K562 (cell line): ENCODE results near the gene LRP1B. TPM values are rescaled to one million over a fixed set of nuclear protein-coding genes. Genes with fewer than 3 reads are reported as not detected.

Experiments used
- ATAC-seq: fragments of 200-7000 bp; cut with Tn5 transposase; 3 replicates; pipeline ENCODE4 v1.9.1; 2020; ENCODE audit warnings: moderate library complexity
- BruUV-seq: library from RNA; stranded (reverse); fragments of 400-500 nt; replicated peaks from 2 replicates; lab custom pipeline; 2021; lab: Mats Ljungman, UMichigan
- CTCF ChIA-PET: fragments of 300-600 bp; formaldehyde crosslinking; extraction: SDS; loops from one replicate; lab custom pipeline; 2021; ENCODE audit warnings: low intra/inter-chr PET ratio; lab: Yijun Ruan, JAX
- POLR2A ChIA-PET: fragments of 300-600, 350-650 bp; sonication (Branson Sonifier 250); formaldehyde crosslinking; extraction: SDS; loops from one replicate; lab custom pipeline; 2021; ENCODE audit warnings: antibody characterized with exemption, inconsistent platforms; lab: Yijun Ruan, JAX
- DNase-seq, 4 experiments: peaks; one replicate each; pipeline versions ENCODE4 v3.0.0 to v3.0.0-alpha.2; 2011 to 2018; ENCODE audit warnings: low spot score in 3 of 4, mixed read lengths in 3 of 4; ENCODE audit errors: extremely low read depth in 1 of 4
- FAIRE-seq: peaks from 2 replicates; lab custom pipeline; 2011; peaks lifted over from hg19 to GRCh38; lab: Jason Lieb, UNC
- H2AFZ ChIP-seq: 2 replicates; pipeline ENCODE4 v1.6.0; 2011; ENCODE audit warnings: low read depth, low read length, control low read depth, inconsistent platforms
- H3K27ac ChIP-seq: fragments of 200-600 bp; 3 replicates; pipeline ENCODE4 v1.8.0; 2011; ENCODE audit warnings: low read depth, mild to moderate bottlenecking, control low read depth, inconsistent platforms, low read length, moderate library complexity, mixed read lengths; ENCODE audit errors: extremely low read depth
- H3K27me3 ChIP-seq, 2 experiments: fragments of 300-600 bp in 1 of 2; 2 replicates in 1 of 2; 3 replicates in 1 of 2; pipeline versions ENCODE4 v1.6.0 to v1.8.0; 2011; ENCODE audit warnings: inconsistent platforms in 2 of 2, low read length in 2 of 2, mild to moderate bottlenecking in 1 of 2, mixed read lengths in 1 of 2, moderate library complexity in 1 of 2; ENCODE audit not compliant: control insufficient read depth in 2 of 2, insufficient read depth in 2 of 2
- H3K36me3 ChIP-seq: fragments of 300-600 bp; 3 replicates; pipeline ENCODE4 v1.8.0; 2011; ENCODE audit warnings: mild to moderate bottlenecking, low read length, inconsistent platforms; ENCODE audit not compliant: control insufficient read depth, insufficient read depth
- H3K4me1 ChIP-seq, 2 experiments: fragments of 200-600 bp in 1 of 2; replicated peaks in 1 of 2; 2 replicates in 1 of 2; 3 replicates in 1 of 2; pipeline versions ENCODE4 v1.5.1 to v1.8.0; 2011; ENCODE audit warnings: inconsistent platforms in 2 of 2, low read length in 2 of 2, mild to moderate bottlenecking in 1 of 2, mixed read lengths in 1 of 2, moderate library complexity in 1 of 2; ENCODE audit not compliant: control insufficient read depth in 2 of 2, insufficient read depth in 2 of 2
- H3K4me2 ChIP-seq: 2 replicates; pipeline ENCODE4 v1.6.1; 2011; ENCODE audit warnings: low read length, control low read depth, inconsistent platforms, mixed read lengths; ENCODE audit not compliant: insufficient read depth
- H3K4me3 ChIP-seq: fragments of 200-600 bp; sonication (generic), shearing (Covaris generic); 2 replicates; pipeline ENCODE4 v1.5.1; 2016; ENCODE audit warnings: control low read depth, inconsistent platforms
- H3K79me2 ChIP-seq: fragments of 200-600 bp; 3 replicates; pipeline ENCODE4 v1.8.0; 2011; ENCODE audit warnings: low read length, inconsistent platforms; ENCODE audit not compliant: control insufficient read depth, insufficient read depth
- H3K9ac ChIP-seq, 2 experiments: 2 replicates each; pipeline versions ENCODE4 v1.6.0 to v1.6.1; 2011; ENCODE audit warnings: low read depth in 2 of 2, low read length in 2 of 2, control low read depth in 1 of 2, inconsistent platforms in 1 of 2, mild to moderate bottlenecking in 1 of 2, mixed read lengths in 1 of 2; ENCODE audit not compliant: insufficient read depth in 1 of 2
- H3K9me1 ChIP-seq: one replicate; pipeline ENCODE4 v1.6.0; 2011; ENCODE audit warnings: inconsistent platforms, mild to moderate bottlenecking, low read length, moderate library complexity; ENCODE audit not compliant: control insufficient read depth, insufficient read depth
- H3K9me3 ChIP-seq: replicated peaks from 2 replicates; pipeline ENCODE4 v1.5.1; 2011; ENCODE audit warnings: low read depth, low read length, inconsistent platforms; ENCODE audit not compliant: control insufficient read depth, insufficient read depth
- H4K20me1 ChIP-seq: replicated peaks from 2 replicates; pipeline ENCODE4 v1.6.1; 2011; ENCODE audit warnings: low read length, inconsistent platforms, mixed read lengths; ENCODE audit not compliant: control insufficient read depth, insufficient read depth
- BHLHE40 ChIP-seq: IDR thresholded peaks from 2 replicates; pipeline ENCODE4 v1.6.1; 2011; ENCODE audit warnings: low read length, improper control_type of control experiment
- BRF1 ChIP-seq: IDR thresholded peaks from 3 replicates; pipeline ENCODE4 v1.6.1; 2011; ENCODE audit warnings: borderline replicate concordance, mild to moderate bottlenecking; ENCODE audit not compliant: insufficient read length; ENCODE audit errors: extremely low read depth
- HMGN3 ChIP-seq: IDR thresholded peaks from 2 replicates; pipeline ENCODE4 v1.6.1; 2011; ENCODE audit warnings: borderline replicate concordance, low read depth, mild to moderate bottlenecking, mixed read lengths, low read length; ENCODE audit not compliant: insufficient read length; ENCODE audit errors: extremely low read depth
- KAT2B ChIP-seq: IDR thresholded peaks from one replicate; pipeline ENCODE4 v1.6.1; 2012; ENCODE audit warnings: low read depth, mild to moderate bottlenecking, control low read depth, inconsistent platforms, low read length, moderate library complexity
- MTA3 ChIP-seq: fragments of 450-650 bp; formaldehyde crosslinking; IDR thresholded peaks from 2 replicates; pipeline ENCODE4 v1.6.1; 2017; ENCODE audit warnings: mild to moderate bottlenecking, borderline replicate concordance
- NFYB ChIP-seq: IDR thresholded peaks from 2 replicates; pipeline ENCODE4 v1.6.1; 2011; ENCODE audit warnings: mild to moderate bottlenecking, moderate library complexity; ENCODE audit not compliant: insufficient read length; ENCODE audit errors: extremely low read depth
- PHF8 ChIP-seq: fragments of 200-600 bp; sonication (generic); IDR thresholded peaks from 2 replicates; pipeline ENCODE4 v1.6.1; 2012; ENCODE audit warnings: mixed run types, mild to moderate bottlenecking, inconsistent platforms, low read length, moderate library complexity, borderline replicate concordance
- ZC3H11A ChIP-seq: IDR thresholded peaks from 2 replicates; pipeline ENCODE4 v1.6.1; 2012; ENCODE audit warnings: low read depth, low read length, improper control_type of control experiment
- ZNF24 ChIP-seq: fragments of 450-650 bp; IDR thresholded peaks from 2 replicates; pipeline ENCODE4 v1.6.1; 2016
- ZNF316 ChIP-seq: fragments of 450-650 bp; IDR thresholded peaks from 2 replicates; pipeline ENCODE4 v1.6.1; 2016
- ZNF507 ChIP-seq: conservative IDR thresholded peaks from 2 replicates; pipeline ENCODE4 v1.6.1; 2017; ENCODE audit warnings: missing genetic modification characterization, missing compliant biosample characterization
- WGBS: fragments of 100-300 bp; shearing (Covaris generic); methylation state at CpG from one replicate; pipeline ENCODE4 v1.1.6; 2016; ENCODE audit warnings: low coverage, mixed read lengths; ENCODE audit not compliant: insufficient coverage; ENCODE audit errors: missing lambda C conversion rate; 5-methylcytosine and 5-hydroxymethylcytosine counted together
- in situ Hi-C: fragments of 300-500 bp; cut with MboI; formaldehyde crosslinking; loops from 4 replicates; pipeline ENCODE4 v1.15.0; 2018; ENCODE audit warnings: inconsistent platforms, mixed read lengths
- intact Hi-C: fragments of 100-400 bp; cut with micrococcal nuclease; formaldehyde crosslinking; loops from 2 replicates; pipeline ENCODE4 v1.14.2; 2022
- polyA plus RNA-seq, 8 experiments: library from polyadenylated mRNA; depleted of rRNA in 4 of 8; stranded (reverse) in 5 of 8; unstranded in 3 of 8; fragments of >200 nt; fragmentation: Nextera tagmentation in 2 of 8; fragmentation: Illumina TruSeq in 1 of 8; extraction: Ambion mirVana in 2 of 8; extraction: Trizol in 1 of 8; gene quantifications; 2 replicates each; pipeline versions ENCODE4 v1.2.1 to v1.2.3, GENCODE V29; 2011 to 2014; ENCODE audit warnings: inconsistent platforms in 1 of 8, missing spikeins in 1 of 8
- total RNA-seq, 7 experiments: library from RNA; depleted of rRNA in 6 of 7; stranded (reverse); fragments of >200 nt in 6 of 7; fragmentation: Illumina TruSeq in 2 of 7; extraction: Trizol in 2 of 7; gene quantifications; 2 replicates each; pipeline versions ENCODE4 v1.2.1 to v1.2.3, GENCODE V29; 2011 to 2021; ENCODE audit warnings: low replicate concordance in 1 of 7
- TF ChIP-seq, protein P1 (sequence below): fragments of 450-650 bp; formaldehyde crosslinking; IDR thresholded peaks from 2 replicates; pipeline ENCODE4 v1.4.0; 2020; ENCODE audit warnings: mild to moderate bottlenecking
- TF ChIP-seq, protein P2 (sequence below): conservative IDR thresholded peaks from 2 replicates; pipeline ENCODE4 v1.6.1; 2011; ENCODE audit warnings: low read depth, mild to moderate bottlenecking, low read length; ENCODE audit not compliant: control insufficient read depth
- TF ChIP-seq, protein P3 (sequence below): fragments of 450-650 bp; IDR thresholded peaks from 2 replicates; pipeline ENCODE4 v1.6.1; 2016; ENCODE audit warnings: low read depth

Gene LRP1B
- total and polyA plus RNA-seq, 9 of the 15 experiments (the other 6 are each of a cell fraction or from before 2014, with no cell fraction given), result not detected

DNA sequence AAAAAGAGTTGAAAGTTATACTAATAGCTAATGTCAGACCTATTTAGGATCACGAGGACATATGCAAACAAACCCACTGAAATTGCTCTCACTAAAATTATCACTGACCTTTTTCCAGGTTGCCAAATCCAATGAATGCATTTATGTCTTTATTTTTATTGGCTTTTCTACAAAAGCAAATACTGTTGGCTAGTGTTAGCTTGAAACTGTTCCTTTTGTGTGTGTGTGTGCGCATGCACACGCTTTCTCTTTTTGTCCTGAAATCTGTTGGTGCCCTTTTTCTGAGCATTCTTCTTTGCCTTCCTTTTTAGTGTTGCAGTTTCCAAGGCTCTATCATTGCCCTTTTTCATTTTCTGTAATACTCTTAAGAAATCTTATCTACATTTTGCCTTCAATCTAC, 1269.2 kb downstream of the LRP1B start:
- Histone ChIP-seq H3K4me1 (no peaks in the 10 kb centered on the region), H3K36me3 (no peaks in the 10 kb centered on the region), H3K79me2 (no peaks in the 10 kb centered on the region), H2AFZ (no peak overlapping the region), H3K9me1 (no peaks in the 10 kb centered on the region), H3K27ac (no peak overlapping the region), H3K9ac (no peak overlapping the region), H3K27me3 (no peaks in the 10 kb centered on the region), H3K4me3 (no peak overlapping the region), H3K9me3 (no peaks in the 10 kb centered on the region), H3K4me2 (no peak overlapping the region), H4K20me1 (no peaks in the 10 kb centered on the region)
- no peak for FAIRE-seq
- intact Hi-C loops, result loop anchor here (10.0 kb wide), 1 partner anchor 1937 kb away; no protein-coding TSS in a partner anchor
- POLR2A ChIA-PET, result no interaction called here
- CTCF ChIA-PET, result no interaction called here
- ATAC-seq, result no peak
- no peak for DNase-seq
- no TSS peak for BruUV-seq
- in situ Hi-C loops, result no loop called here
- WGBS, result 10% methylated on average over 3 of the region's 3 CpGs
- no peak for TF ChIP-seq ZNF316
- no peak for TF ChIP-seq PHF8
- TF ChIP-seq ZNF507 (tag), result no peak
- TF ChIP-seq, protein P1, sequence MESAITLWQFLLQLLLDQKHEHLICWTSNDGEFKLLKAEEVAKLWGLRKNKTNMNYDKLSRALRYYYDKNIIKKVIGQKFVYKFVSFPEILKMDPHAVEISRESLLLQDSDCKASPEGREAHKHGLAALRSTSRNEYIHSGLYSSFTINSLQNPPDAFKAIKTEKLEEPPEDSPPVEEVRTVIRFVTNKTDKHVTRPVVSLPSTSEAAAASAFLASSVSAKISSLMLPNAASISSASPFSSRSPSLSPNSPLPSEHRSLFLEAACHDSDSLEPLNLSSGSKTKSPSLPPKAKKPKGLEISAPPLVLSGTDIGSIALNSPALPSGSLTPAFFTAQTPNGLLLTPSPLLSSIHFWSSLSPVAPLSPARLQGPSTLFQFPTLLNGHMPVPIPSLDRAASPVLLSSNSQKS (CRISPR knock-in tag), result no peak
- no peak for TF ChIP-seq BRF1
- no peak for TF ChIP-seq NFYB
- TF ChIP-seq, protein P2, sequence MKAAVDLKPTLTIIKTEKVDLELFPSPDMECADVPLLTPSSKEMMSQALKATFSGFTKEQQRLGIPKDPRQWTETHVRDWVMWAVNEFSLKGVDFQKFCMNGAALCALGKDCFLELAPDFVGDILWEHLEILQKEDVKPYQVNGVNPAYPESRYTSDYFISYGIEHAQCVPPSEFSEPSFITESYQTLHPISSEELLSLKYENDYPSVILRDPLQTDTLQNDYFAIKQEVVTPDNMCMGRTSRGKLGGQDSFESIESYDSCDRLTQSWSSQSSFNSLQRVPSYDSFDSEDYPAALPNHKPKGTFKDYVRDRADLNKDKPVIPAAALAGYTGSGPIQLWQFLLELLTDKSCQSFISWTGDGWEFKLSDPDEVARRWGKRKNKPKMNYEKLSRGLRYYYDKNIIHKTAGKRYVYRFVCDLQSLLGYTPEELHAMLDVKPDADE, result no peak
- TF ChIP-seq MTA3, result no peak
- TF ChIP-seq, protein P3, sequence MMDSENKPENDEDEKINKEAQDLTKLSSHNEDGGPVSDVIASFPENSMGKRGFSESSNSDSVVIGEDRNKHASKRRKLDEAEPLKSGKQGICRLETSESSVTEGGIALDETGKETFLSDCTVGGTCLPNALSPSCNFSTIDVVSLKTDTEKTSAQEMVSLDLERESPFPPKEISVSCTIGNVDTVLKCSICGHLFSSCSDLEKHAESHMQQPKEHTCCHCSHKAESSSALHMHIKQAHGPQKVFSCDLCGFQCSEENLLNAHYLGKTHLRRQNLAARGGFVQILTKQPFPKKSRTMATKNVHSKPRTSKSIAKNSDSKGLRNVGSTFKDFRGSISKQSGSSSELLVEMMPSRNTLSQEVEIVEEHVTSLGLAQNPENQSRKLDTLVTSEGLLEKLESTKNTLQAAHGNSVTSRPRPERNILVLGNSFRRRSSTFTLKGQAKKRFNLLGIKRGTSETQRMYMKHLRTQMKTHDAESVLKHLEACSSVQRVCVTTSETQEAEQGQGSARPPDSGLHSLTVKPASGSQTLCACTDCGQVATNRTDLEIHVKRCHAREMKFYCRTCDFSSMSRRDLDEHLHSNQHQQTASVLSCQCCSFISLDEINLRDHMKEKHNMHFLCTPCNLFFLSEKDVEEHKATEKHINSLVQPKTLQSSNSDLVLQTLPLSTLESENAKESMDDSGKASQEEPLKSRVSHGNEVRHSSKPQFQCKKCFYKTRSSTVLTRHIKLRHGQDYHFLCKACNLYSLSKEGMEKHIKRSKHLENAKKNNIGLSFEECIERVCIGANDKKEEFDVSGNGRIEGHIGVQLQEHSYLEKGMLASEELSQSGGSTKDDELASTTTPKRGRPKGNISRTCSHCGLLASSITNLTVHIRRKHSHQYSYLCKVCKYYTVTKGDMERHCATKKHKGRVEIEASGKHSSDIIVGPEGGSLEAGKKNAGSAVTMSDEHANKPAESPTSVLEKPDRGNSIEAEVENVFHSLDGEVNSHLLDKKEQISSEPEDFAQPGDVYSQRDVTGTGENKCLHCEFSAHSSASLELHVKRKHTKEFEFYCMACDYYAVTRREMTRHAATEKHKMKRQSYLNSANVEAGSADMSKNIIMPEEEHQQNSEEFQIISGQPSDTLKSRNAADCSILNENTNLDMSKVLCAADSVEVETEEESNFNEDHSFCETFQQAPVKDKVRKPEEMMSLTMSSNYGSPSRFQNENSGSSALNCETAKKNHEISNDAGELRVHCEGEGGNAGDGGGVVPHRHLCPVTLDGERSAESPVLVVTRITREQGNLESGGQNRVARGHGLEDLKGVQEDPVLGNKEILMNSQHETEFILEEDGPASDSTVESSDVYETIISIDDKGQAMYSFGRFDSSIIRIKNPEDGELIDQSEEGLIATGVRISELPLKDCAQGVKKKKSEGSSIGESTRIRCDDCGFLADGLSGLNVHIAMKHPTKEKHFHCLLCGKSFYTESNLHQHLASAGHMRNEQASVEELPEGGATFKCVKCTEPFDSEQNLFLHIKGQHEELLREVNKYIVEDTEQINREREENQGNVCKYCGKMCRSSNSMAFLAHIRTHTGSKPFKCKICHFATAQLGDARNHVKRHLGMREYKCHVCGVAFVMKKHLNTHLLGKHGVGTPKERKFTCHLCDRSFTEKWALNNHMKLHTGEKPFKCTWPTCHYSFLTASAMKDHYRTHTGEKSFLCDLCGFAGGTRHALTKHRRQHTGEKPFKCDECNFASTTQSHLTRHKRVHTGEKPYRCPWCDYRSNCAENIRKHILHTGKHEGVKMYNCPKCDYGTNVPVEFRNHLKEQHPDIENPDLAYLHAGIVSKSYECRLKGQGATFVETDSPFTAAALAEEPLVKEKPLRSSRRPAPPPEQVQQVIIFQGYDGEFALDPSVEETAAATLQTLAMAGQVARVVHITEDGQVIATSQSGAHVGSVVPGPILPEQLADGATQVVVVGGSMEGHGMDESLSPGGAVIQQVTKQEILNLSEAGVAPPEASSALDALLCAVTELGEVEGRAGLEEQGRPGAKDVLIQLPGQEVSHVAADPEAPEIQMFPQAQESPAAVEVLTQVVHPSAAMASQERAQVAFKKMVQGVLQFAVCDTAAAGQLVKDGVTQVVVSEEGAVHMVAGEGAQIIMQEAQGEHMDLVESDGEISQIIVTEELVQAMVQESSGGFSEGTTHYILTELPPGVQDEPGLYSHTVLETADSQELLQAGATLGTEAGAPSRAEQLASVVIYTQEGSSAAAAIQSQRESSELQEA, result no peak
- no peak for TF ChIP-seq ZC3H11A
- TF ChIP-seq BHLHE40, result no peak
- no peak for TF ChIP-seq KAT2B
- TF ChIP-seq ZNF24, result no peak
- no peak for TF ChIP-seq HMGN3
